AG08396 (cell line): Measurements from ENCODE around the gene CEP85.

Experiments
- DNase-seq: peaks from one replicate; pipeline ENCODE4 v3.0.0; 2012; ENCODE audit warnings: low spot score, mixed read lengths

Gene CEP85

GRCh38 chr1:26278724-26279455 lies 44.9 kb downstream of the CEP85 start:
- DNase-seq, result peak; percentile 57

DNA sequence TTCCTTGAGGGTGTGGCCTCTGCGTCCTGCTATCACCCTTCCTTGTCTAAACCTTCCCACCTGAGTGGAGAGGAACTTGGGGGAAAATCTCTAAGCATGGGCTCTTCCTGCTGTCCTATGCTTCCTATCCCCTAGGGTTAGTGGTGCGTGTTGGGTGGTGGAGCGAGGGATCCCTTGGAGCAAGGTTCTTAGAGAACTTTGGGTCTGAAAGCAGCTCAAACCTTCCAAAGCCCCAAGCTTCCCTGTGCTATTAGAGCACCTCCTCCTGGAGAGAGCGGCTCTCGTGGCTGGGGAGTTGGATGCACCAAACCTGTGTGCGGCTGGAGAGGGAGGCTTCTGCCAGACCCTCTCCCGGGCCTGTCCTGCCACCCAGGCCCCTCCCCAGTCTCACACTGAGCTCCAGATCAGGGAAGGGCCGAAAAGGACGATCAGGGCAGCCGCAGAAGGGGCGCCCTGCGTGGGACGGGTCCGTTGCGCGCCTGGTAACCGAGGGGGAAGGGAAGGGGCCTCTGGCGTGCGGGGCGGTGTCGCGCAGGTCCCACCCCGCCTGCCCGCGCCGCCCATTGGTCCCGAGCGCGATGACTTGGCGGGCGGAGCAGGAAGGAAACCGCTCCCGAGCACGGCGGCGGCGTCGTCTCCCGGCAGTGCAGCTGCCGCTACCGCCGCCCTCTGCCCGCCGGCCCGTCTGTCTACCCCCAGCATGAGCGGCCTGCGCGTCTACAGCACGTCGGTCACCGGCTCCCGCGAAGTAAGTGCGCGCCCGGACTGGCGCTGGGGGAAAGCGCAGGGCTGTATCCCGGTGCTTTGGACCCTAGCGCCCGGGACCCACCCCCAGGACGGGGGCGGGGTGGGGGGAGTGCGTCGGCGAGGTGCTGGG lies 45.7 kb downstream of the CEP85 start, which contains the start of gene SH3BGRL3:
TSS of gene SH3BGRL3 (plus strand) at position 631 of the 877 bp plus-strand sequence. CDS start at position 701, 70 bp downstream.
- DNase-seq, result peak; percentile 92

DNA sequence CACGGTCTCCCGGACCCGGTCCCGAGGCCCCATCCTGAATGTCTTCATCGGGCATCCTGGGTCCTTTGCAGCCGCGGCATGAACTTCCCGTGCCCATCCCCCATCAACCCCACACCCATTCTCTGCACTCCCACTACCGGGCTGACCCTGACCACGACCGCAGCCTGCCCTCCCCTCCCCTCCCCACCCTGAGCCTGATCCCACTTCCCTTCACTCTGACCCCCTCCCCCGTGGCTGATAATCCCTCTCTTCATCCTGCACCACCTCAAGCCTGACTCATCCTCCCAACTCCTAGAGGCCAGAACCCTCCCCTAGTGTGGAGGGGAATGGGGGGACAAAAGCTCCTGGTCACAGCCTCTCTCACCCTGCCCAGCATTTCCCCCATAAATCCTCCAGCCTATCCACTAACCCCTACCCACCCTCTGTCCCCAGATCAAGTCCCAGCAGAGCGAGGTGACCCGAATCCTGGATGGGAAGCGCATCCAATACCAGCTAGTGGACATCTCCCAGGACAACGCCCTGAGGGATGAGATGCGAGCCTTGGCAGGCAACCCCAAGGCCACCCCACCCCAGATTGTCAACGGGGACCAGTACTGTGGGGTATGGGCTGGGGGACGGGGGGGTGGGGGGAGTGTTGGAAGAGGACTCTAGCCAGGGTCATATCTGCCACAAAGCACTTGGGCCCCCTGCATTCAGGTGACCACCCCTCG lies 46.5 kb downstream of the CEP85 start:
- DNase-seq, result peak; percentile 72

DNA sequence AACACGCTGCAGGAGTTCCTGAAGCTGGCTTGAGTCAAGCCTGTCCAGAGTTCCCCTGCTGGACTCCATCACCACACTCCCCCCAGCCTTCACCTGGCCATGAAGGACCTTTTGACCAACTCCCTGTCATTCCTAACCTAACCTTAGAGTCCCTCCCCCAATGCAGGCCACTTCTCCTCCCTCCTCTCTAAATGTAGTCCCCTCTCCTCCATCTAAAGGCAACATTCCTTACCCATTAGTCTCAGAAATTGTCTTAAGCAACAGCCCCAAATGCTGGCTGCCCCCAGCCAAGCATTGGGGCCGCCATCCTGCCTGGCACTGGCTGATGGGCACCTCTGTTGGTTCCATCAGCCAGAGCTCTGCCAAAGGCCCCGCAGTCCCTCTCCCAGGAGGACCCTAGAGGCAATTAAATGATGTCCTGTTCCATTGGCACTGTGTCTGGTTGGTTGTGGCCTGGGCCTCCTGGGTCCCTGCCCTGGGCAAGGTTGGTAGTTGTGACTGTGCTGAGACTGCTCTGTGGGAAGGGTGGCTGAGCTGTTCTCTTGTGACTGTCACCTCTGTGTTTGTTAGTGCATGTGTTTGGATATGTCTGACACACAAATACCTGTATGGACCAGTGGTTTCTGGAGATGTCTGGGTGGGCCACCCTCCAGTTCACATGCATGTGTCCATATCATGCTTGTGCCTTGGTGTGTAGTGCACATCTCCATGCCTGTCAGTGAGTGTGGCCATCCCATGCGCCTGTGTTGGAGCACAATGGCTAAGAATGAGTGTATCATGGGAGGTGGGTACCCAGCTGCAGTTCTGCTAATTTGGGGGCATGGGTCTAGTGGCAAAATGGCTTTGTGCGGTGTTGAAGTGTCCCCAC lies 47.3 kb downstream of the CEP85 start:
- DNase-seq, result peak; percentile 53

DNA sequence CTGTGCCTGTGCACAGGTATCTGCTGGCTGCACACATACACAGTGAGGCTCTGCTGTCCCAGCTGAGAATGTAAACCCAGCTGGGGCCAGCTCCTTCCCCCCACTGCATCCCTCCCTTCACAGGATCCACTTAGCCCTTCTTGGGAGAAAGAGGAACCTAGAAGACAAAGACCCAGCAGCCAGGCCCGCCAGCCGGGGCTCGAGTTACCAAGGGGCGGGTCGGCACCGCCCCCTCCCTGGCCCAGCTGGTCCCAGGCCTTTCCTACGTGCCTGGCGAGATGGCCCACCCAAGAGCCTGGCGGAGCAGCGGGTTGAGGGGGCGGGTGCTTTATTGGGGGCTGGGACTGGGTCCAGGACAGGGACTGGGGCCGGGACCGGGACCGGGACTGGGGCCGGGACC lies 48.0 kb downstream of the CEP85 start:
- peak; percentile 45 for DNase-seq

- no peak for DNase-seq
Measured at GRCh38 chr1:26282401-26282918, 48.5 kb downstream of the CEP85 start.

DNA sequence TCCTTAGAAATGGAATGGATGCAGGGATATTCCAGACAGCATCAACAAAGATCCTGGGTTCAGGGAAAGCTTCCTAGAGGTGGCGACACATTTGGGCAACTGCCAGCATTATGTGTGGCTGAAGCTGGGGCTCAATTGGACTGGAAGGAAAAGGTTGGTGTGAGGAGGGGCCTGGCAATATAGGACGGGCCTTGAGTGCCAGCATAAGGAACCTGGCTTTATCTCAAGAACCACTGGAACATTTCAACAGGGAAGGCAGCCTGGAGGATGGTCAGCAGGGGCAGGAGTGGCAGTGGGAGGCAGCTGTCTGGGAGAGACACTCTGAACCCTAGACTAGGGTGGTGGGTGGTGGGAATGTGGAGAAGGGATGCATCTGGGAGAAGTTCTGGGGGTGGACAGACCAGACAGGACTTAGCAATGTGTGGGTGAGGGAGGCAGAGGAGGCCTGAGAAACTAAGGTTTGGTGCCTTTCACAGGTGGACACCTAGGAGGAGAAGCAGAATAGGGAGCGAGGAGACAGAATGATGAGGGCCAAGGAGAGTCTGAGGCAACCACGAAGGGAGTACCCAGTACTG lies 49.4 kb downstream of the CEP85 start:
- DNase-seq, result no peak

DNA sequence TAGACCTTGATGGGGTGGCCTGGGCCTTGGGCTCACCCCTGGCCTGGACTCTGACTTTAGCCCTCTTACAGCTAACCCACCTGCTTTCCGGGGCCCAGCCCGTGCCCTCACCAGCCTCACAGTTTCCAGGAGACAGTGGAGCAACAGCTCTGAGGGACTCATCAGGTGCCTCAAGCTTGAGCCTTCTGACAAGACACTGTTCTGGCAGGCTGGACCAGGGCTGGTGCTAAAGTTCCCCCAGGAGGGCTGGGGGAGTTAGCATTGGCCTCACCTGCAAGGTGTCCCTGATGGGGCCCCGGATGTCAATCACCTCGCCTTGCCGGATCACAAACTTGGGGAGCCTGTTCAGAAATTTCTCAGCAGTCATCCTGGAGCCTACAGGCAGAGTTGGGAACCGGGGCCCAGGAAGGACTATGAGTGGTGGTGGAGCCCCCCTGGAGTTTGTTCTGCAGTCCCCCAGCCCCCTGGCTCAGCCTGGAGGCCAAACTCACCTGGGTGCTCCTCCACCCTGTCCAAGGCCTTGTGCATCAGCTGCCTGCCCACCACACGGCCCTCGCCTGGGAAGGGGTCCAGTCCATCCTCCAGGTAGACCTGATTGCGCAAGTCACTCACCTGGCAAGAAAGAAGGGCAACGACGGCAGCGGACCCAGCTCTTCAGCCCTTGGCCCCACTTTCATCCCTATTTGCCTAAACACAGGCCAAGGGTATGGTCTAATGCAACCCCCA lies 50.0 kb downstream of the CEP85 start:
- DNase-seq, result no peak

DNA sequence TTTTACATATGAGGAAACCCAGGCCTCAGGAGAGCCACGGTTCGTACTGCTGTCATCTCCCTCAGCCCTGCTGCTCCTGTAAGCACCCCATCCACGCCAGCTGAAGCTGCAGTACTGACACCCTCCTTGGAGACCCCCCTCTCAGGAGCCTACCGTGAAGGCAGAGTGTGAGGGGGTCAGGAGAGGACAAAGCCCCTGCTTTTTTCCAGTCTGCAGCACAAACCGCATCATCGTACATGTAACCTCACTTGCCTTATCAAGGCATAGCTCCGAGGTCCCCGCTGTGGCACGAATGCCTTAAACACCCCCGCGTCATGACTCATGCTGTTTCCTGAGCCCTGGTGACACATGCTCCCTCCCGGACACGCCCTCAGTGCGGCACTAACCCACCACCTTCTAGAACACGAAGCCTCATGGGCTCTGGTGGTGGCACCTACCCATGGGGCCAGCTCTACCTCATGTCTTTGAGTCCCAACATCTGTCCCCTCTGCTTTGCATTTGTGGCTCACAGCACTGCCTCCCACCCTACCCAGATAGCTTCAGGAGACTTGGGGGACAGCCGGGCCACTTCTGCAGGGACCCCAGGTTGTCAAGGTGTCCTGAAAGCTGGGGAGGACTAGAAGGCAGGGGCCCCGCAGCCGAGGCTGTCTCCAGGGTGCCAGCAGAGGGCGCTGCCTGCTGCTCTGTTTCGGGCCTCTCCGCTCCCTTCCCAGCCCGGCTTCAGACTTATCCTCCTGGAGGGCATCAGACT lies 50.8 kb downstream of the CEP85 start:
- DNase-seq, result peak; percentile 92

GRCh38 chr1:26285366-26286063 lies 51.5 kb downstream of the CEP85 start:
- DNase-seq, result no peak

DNA sequence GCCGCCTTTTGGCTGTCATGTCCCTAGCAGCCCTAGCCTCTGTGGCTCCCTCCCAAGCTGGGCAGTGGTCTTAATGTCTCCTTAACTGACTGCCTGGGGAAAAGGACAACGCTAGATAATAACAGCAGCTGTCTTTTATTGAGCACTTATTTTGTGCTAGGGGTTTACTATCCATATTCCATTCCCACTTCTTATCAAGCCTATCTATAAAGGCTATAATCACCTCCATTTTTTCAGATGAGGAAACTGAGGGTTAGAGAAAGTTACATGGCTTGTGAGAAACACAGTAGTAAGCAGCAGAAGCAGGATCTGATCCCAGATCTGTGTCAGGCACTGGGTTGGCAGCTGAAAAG lies 52.0 kb downstream of the CEP85 start:
- no peak for DNase-seq

GRCh38 chr1:26287033-26287711 lies 53.2 kb downstream of the CEP85 start:
- no peak for DNase-seq

GRCh38 chr1:26287811-26288210 lies 53.8 kb downstream of the CEP85 start:
- DNase-seq, result no peak

- DNase-seq, result no peak
Measured at GRCh38 chr1:26288311-26288941, 54.4 kb downstream of the CEP85 start.

- no peak for DNase-seq
Measured at GRCh38 chr1:26289158-26290059, 55.4 kb downstream of the CEP85 start.

DNA sequence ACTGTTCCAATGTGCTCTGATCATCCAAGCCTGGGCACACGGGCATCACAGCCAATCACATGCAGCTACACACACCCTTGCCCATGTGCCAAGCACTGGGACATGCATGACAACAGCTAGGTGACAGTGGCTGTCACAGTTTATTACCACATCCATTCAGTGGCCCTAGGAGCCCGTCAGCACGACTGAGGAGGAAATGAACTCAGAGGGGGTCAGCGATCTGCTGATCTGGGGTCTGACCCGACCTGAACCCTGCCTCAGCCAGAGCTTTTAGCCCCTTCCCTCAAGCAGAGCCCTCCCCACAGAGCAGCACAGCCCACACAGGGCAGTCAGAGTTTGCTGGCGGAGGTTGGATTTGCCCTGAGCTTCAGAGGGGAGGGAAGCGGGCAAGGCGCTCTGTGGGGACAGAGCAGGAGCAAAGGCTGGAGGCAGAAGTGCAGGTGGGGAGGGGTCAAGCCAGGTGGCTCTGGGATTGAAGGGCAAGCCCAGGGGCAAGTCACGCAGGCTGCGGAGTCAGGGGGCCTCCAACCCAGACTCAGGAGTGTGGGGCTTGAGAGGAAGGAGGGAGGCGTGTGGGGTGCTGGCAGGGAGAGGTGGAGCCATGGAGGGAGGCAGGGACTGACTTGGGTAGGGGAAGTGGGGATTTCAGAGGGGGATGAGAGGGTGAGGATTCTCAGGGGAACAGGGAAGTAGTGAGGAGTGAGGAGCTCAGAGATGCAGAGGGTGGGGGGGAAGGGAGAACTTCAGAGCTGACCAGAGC lies 56.3 kb downstream of the CEP85 start:
- DNase-seq, result no peak
